Esophagus muscularis mucosa (tissue), 3 donors: ENCODE measurements around the gene CUL4A.

Source experiments
- CTCF ChIP-seq, 3 experiments: fragments of 200-600 bp in 2 of 3; fragments of 450-650 bp in 1 of 3; sonication (generic) in 2 of 3; IDR thresholded peaks; one replicate each; pipeline ENCODE4 v1.5.1; 2017 to 2019; ENCODE audit warnings: antibody characterized with exemption in 3 of 3, mild to moderate bottlenecking in 2 of 3, moderate library complexity in 1 of 3
- POLR2AphosphoS5 ChIP-seq, 2 donors: sonication (generic); formaldehyde crosslinking; IDR thresholded peaks; one replicate each; pipeline ENCODE4 v1.6.1; 2017; ENCODE audit warnings: antibody characterized with exemption in 2 of 2

- TF ChIP-seq CTCF (IDR thresholded peaks at IDR 0.05) (no peak), POLR2AphosphoS5 (IDR thresholded peaks at IDR 0.05) (no peak)
Observed at GRCh38 chr13:113302986-113303385, 93.6 kb downstream of the CUL4A start.
